ENCODE data around the gene DNASE1. TPM values are rescaled to one million over a fixed set of nuclear protein-coding genes. Genes with fewer than 3 reads are reported as not detected.

Gene DNASE1
- total RNA-seq, 4 donors from 2014 or later: 5.7 to 13.4 (median 9.9) TPM

DNA sequence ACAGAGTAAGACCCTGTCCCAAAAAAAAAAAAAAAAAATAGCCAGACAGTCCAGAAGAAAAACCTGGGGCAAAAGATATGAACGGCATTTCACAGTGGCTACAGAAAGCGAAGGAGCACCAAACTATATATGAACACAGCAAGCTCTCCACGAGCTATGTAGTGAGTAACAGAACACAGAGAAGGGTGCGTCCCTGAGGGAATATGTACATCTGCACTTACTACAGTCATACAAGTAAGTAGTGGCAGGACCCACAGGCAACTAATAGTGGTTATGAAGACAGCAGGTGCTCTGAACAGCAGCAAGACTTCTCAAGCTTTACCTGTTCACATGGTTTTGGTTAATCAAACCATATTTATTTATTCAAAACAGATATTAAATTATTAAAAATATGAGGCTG is 47.0 kb downstream of the DNASE1 start:
- Histone ChIP-seq H3K9me3 (no peaks in the 10 kb centered on the region), H3K36me3 (peaks cover 0 to 29% (median 0%) of the 10 kb centered on the region in 3 donors), H3K4me1 (peaks cover 0 to 6% (median 0%) of the 10 kb centered on the region in 3 donors), H3K27ac (no peak overlapping the region), H3K27me3 (no peaks in the 10 kb centered on the region), H3K4me3 (no peak overlapping the region)
- 87 to 91% methylated on average over 4 of the region's 4 CpGs for WGBS, 2 donors
- intact Hi-C loops (cut with DNase I): no loop called here
- TF ChIP-seq CTCF (IDR thresholded peaks at IDR 0.05) (no peak), POLR2A (IDR thresholded peaks at IDR 0.05) (no peak)
- no peak for DNase-seq

GRCh38 chr16:3702082-3702481 is 47.6 kb downstream of the DNASE1 start:
- H3K27me3 ChIP-seq: no peaks in the 10 kb centered on the region
- no peak overlapping the region for H3K27ac ChIP-seq
- intact Hi-C loops (cut with DNase I): no loop called here
- WGBS, 2 donors: 85 to 94% methylated on average over 7 of the region's 7 CpGs
- peaks cover 0 to 29% (median 0%) of the 10 kb centered on the region in 3 donors for H3K36me3 ChIP-seq
- H3K4me1 ChIP-seq: peaks cover 0 to under 1% (median 0%) of the 10 kb centered on the region in 3 donors
- no peak overlapping the region for H3K4me3 ChIP-seq
- DNase-seq: no peak
- no peaks in the 10 kb centered on the region for H3K9me3 ChIP-seq
- TF ChIP-seq CTCF (IDR thresholded peaks at IDR 0.05) (no peak), POLR2A (IDR thresholded peaks at IDR 0.05) (no peak)

DNA sequence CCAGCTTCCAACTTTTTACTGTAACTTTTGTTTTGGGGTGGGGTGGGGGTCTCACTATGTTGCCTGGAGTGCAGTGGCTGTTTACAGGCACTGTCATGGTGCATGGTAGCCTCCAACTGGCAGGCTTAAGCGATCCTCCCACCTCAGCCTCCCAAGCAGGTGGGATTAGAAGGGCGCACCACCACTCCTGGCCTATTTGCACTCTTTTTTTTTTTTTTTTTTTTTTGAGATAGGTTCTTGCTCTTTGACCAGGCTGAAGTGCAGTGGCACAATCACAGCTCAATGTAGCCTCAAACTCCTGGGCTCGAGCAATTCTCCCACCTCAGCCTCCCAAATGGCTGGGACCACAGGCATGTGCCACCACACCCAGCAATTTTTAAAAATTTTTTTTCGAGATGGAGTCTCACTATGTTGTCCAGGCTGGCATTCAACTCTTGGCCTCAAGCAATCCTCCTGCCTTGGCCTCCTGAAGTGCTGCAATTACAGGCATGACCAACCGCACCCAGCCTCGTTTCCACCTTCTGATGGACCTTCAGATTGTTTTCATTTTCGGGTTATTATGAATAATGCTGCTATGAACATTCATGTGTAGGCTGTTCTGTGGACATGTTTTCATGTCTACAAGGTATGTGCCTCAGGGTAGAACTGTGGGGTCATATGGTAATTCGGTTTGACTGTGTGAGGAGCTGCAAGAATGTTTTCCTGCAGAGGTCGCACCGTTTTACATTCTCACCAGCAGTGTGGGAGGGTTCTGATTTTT is 51.9 kb downstream of the DNASE1 start:
- 85 to 95% methylated on average over 10 of the region's 10 CpGs for WGBS, 2 donors
- no peaks in the 10 kb centered on the region for H3K27me3 ChIP-seq
- intact Hi-C loops (cut with DNase I): no loop called here
- no peaks in the 10 kb centered on the region for H3K4me1 ChIP-seq
- H3K36me3 ChIP-seq: peaks cover 0 to 47% (median 0%) of the 10 kb centered on the region in 3 donors
- H3K27ac ChIP-seq: no peak overlapping the region
- no peak overlapping the region for H3K4me3 ChIP-seq
- H3K9me3 ChIP-seq: no peaks in the 10 kb centered on the region
- DNase-seq: no peak
- TF ChIP-seq POLR2A (IDR thresholded peaks at IDR 0.05): no peak

Other genes starting within 250 kb of the DNASE1 start
- 1 to 10 TPM in 3 of 4 donors, under 1 TPM in 1; 0.68 to 2.1 (median 1.0) TPM for gene ZNF597, start 211.2 kb upstream of the DNASE1 start, total RNA-seq
- 10 to 100 TPM; 21.0 to 31.6 (median 23.7) TPM for gene NAA60, start 211.0 kb upstream of the DNASE1 start, total RNA-seq
- gene C16orf90, start 159.2 kb upstream of the DNASE1 start, total RNA-seq: not detected
- gene CLUAP1, start 153.7 kb upstream of the DNASE1 start, total RNA-seq: 10 to 100 TPM in 1 of 4 donors, 1 to 10 TPM in 3; 1.6 to 20.1 (median 5.6) TPM
- gene NLRC3, start 77.3 kb upstream of the DNASE1 start, total RNA-seq: 1 to 10 TPM in 3 of 4 donors, under 1 TPM in 1; 0.70 to 4.0 (median 1.8) TPM
- gene SLX4, start 43.1 kb upstream of the DNASE1 start, total RNA-seq: 1 to 10 TPM; 3.1 to 5.6 (median 3.9) TPM
- 100 to 1,000 TPM in 2 of 4 donors, 10 to 100 TPM in 2; 76.5 to 121 (median 97.6) TPM for gene TRAP1, start 62.8 kb downstream of the DNASE1 start, total RNA-seq
- 10 to 100 TPM; 14.5 to 53.6 (median 37.5) TPM for gene CREBBP, start 226.0 kb downstream of the DNASE1 start, total RNA-seq